Adrenal gland (tissue), 5 donors: ENCODE measurements around the gene KLHL7.

Experiments used
- CTCF ChIP-seq, 6 experiments: fragments of 450-650 bp in 4 of 6; fragments of 200-600 bp in 2 of 6; sonication (generic) in 1 of 6; IDR thresholded peaks; 1 replicate in 5 of 6; 2 replicates in 1 of 6; pipeline versions ENCODE4 v1.5.1 to v1.8.0; 2016 to 2021; ENCODE audit warnings: antibody characterized with exemption in 6 of 6, mild to moderate bottlenecking in 2 of 6, moderate library complexity in 1 of 6
- POLR2A ChIP-seq, 2 donors: fragments of 450-650 bp; IDR thresholded peaks; one replicate each; pipeline ENCODE4 v1.6.1; 2017; ENCODE audit warnings: antibody characterized with exemption in 2 of 2, mild to moderate bottlenecking in 2 of 2, moderate library complexity in 1 of 2
- donor health status: DM: no; HTN: no; CAD: no.

- TF ChIP-seq CTCF (IDR thresholded peaks at IDR 0.05), result no peak
- no peak for TF ChIP-seq POLR2A (IDR thresholded peaks at IDR 0.05)
Measured at GRCh38 chr7:23218196-23218595, 112.6 kb downstream of the KLHL7 start.
